Posterior vena cava (tissue), 2 donors: ENCODE results near the gene TMTC1. TPM values are rescaled to one million over a fixed set of nuclear protein-coding genes. Genes with fewer than 3 reads are reported as not detected.
"Not testable (repeated sequence)": the region's sequence is repeated elsewhere in the genome, so short reads cannot be mapped to it uniquely, and the experiment has no call there.

Experiments used
- DNase-seq: peaks from one replicate; pipeline ENCODE4 v3.0.0-alpha.2; 2020; ENCODE audit warnings: low spot score
- intact Hi-C, 2 donors: fragments of 100-400 bp; cut with DNase I; formaldehyde crosslinking; loops; one replicate each; pipeline versions ENCODE4 v1.14.1 to v1.14.2; 2022 to 2023
- total RNA-seq, 2 donors: library from RNA; stranded (reverse); fragmentation: NEBNext Ultra II Directional; extraction: Animal tissue kit (Norgen Biotek cat#: 25700); gene quantifications; one replicate each; pipeline ENCODE4 v1.2.1, GENCODE V29; 2021
- donor health status: DM: yes; HTN: yes; CAD: no.
- donor health status: DM: yes; HTN: yes; CAD: no.

Gene TMTC1
- total RNA-seq, 2 donors from 2014 or later, result 54.7 to 63.8 TPM

GRCh38 chr12:29649722-29650121 lies 134.0 kb downstream of the TMTC1 start:
- no peak for DNase-seq
- intact Hi-C loops, result no loop called here

GRCh38 chr12:29644536-29645162 lies 139.1 kb downstream of the TMTC1 start:
- DNase-seq, result no peak
- intact Hi-C loops, result no loop called here

- no peak for DNase-seq
- intact Hi-C loops, result no loop called here
These were observed 143.0 kb downstream of the TMTC1 start for GRCh38 chr12:29640589-29641345.

GRCh38 chr12:29639893-29640495 lies 143.7 kb downstream of the TMTC1 start:
- DNase-seq, result no peak
- intact Hi-C loops, result no loop called here

GRCh38 chr12:29638528-29638927 lies 145.2 kb downstream of the TMTC1 start:
- intact Hi-C loops, result no loop called here
- no peak for DNase-seq

DNA sequence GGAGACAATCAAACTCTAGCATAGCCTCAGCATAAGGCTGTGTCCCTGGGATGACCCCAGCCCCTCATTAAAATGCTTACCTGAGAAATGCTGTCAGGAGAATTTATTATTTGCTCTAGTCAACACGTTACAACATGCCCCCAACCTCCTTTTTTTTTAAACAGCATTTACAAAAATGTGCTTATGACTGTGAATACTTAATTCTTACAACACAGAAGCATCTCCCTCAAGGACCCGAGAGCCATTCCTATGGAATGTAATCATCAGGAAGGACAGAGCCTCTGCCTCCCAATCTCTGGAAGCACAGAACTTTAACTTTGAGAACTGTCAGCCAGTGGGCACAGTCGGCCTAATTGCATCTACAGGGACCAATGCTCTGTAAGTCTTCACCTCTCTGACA lies 149.7 kb downstream of the TMTC1 start:
- intact Hi-C loops, result no loop called here
- DNase-seq, result no peak

- DNase-seq, intact Hi-C loops: not testable (repeated sequence)
These were observed 153.6 kb downstream of the TMTC1 start for GRCh38 chr12:29630164-29630563.

DNA sequence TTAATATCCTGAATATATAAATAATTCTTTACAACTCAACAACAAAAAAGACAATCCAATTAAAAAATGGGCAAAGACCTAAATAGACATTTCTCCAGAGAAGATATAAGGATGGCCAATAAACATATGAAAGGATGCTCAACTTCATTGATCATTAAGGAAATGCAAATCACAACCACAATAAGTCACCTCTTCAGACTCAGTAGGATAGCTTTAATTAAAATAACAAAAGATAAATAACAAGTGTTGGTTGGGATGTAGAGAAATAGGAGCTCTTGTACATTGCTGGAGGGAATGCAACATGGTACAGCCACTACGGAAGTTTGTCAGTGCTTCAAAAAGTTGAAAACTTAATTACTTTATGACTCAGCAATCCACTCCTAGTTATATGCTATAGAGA lies 156.5 kb downstream of the TMTC1 start:
- no peak for DNase-seq
- intact Hi-C loops, result loop anchor here in 1 of 2 donors (5.0 kb wide), 1 partner anchor 250 kb away; no protein-coding TSS in a partner anchor

DNA sequence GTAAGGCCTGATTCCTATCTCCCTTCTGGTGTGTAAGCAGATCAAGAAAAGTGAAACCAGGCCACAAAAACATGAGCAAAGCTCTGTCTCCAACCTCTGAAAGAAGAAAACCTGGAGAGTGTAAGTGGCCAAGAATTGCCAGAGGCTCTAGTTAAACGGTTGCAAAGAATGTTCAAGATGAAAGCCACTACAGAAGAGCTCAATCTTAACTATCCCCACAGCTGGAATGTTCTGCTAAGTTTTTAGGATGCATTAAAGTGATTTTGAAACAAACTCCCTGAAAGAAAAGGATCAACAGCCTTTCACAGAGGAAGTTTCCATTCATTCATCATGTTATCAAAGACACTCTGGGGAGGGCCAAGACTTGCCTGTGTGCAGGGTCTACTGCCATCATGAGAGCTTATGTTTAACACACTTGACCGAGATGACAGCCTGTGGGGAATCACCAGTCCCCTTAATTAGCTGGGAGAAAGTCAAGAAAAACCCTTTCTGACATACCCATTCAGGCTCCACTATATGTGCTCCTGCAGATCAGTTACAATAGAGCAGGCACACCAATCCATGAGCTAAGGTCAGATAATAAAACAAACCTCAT lies 158.3 kb downstream of the TMTC1 start:
- intact Hi-C loops, result loop anchor here in 1 of 2 donors (5.0 kb wide), 1 partner anchor 252 kb away; no protein-coding TSS in a partner anchor
- no peak for DNase-seq

GRCh38 chr12:29622251-29622650 lies 161.5 kb downstream of the TMTC1 start:
- intact Hi-C loops, result no loop called here
- DNase-seq, result no peak

GRCh38 chr12:29620030-29620429 lies 163.7 kb downstream of the TMTC1 start:
- no peak for DNase-seq
- intact Hi-C loops, result no loop called here

DNA sequence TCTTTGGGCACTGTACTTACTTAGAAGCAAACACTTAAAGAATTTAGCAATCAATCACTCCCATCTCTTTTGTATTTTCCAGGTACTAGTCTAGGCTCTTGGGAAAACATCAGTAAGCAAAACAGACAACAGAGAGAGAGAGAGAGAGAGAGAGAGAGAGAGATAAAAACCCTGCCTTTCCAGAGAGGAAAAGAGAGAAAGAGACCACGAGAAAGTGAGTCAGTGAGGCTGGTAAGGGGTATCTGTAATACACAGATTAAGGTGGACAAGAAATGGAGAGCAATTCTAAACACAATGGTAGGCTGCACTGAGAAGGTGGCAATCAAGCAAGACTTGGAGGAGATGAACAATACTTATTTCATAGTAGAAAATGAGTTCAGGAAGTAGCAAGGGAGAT lies 166.3 kb downstream of the TMTC1 start:
- intact Hi-C loops, result no loop called here

GRCh38 chr12:29616664-29617406 lies 166.9 kb downstream of the TMTC1 start:
- DNase-seq, result no peak
- intact Hi-C loops, result no loop called here

More for the DNA sequence above, 166.3 kb downstream of the TMTC1 start:
- no peak for DNase-seq

DNA sequence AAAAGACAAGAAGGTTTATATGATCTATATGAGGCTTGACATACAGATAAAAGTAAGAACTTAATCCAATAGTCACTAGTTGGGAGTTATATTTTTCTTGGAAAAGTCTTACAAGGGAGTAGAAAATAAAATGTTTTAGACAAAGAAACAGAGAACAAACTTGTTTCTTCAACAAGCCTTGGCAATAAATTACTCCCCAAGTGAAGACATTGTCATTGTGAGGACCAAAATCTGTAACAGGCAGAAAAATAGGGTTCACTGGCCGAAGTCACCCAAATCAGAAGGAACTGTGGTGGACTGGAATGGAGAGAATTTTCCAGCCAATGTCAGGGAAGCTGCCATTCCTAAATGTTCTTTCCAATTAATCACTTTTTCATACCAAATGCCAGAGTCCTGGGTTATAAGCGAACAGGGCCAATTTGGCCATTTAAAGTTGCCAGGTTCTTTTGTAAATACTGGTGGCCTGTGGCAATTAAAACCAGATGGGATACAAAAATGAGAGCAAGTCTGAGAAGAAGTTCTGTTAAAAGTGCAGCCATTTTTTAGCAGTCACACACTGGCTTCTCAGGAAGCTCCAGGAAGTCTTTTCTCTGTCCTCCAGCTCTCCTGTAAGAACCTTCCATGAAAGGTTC lies 168.9 kb downstream of the TMTC1 start:
- intact Hi-C loops, result no loop called here
- no peak for DNase-seq

DNA sequence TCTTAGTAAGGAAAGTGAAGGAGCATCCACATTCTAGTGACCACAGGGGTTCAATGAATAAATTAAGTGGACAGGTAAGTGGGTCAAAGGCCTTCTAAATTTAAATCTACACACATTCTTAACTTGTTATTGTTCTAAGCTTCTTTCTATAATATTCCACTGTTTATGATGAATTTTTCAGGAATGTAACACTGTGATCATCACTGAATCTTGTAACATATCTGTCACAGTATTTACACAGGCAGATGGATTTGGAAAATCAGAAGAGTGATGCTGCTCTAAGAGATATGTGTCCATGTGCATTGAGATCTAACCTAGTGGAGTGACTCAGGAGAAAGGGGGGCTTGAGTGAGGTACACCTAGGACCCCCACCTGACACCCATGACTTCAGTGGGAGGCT lies 170.8 kb downstream of the TMTC1 start:
- intact Hi-C loops, result no loop called here
- DNase-seq, result no peak

GRCh38 chr12:29611906-29612305 lies 171.8 kb downstream of the TMTC1 start:
- intact Hi-C loops, result no loop called here
- DNase-seq, result no peak

- no peak for DNase-seq
- intact Hi-C loops, result no loop called here
These were observed 173.1 kb downstream of the TMTC1 start for GRCh38 chr12:29610473-29611170.

- intact Hi-C loops, result no loop called here
- no peak for DNase-seq
These were observed 174.1 kb downstream of the TMTC1 start for GRCh38 chr12:29609431-29610215.
